VCaP (cell line): Measurements from ENCODE around the gene MXD1.
"Not testable (repeated sequence)": the region's sequence is repeated elsewhere in the genome, so short reads cannot be mapped to it uniquely, and the experiment has no call there.

Experiments used
- H3K27ac ChIP-seq: fragments of 450-650 bp; 2 replicates; pipeline ENCODE4 v1.5.1; 2017
- TF ChIP-seq, protein P1 (sequence below): fragments of 450-650 bp; conservative IDR thresholded peaks from 2 replicates; pipeline ENCODE4 v1.5.1; 2017; ENCODE audit warnings: mild to moderate bottlenecking, moderate library complexity

The MXD1 gene

DNA sequence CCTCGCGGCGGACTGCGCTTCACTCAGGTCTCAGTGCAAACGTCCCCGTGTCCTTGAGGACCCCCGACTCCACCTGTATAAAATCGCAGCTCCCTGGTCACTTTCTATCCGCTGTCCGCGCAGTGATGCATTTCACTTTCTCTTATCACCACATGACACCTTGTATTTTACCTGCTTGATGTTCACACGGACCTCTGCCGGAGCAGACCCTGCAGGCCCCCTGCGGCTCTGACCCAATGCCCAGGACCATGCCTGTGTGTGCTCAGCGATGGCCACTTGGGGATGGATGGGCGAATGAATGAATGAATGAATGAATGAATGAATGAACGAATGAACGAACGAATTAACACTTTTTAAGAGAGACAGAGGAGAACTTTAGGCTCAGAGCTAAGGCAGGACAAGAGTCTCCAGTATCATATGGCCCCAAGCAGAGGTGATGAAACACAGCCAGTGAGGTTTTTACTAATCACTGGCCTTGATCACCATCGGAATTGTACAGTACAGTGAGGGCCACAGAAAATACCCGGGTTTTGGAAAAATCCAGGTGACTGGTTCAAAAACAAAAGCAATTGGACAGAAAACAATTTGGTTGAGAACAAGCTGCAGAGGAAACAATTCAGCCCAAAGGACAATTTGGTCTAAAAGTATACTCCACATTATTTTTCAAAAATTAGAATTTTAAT is 34.2 kb downstream of the MXD1 start:
- TF ChIP-seq, protein P1, sequence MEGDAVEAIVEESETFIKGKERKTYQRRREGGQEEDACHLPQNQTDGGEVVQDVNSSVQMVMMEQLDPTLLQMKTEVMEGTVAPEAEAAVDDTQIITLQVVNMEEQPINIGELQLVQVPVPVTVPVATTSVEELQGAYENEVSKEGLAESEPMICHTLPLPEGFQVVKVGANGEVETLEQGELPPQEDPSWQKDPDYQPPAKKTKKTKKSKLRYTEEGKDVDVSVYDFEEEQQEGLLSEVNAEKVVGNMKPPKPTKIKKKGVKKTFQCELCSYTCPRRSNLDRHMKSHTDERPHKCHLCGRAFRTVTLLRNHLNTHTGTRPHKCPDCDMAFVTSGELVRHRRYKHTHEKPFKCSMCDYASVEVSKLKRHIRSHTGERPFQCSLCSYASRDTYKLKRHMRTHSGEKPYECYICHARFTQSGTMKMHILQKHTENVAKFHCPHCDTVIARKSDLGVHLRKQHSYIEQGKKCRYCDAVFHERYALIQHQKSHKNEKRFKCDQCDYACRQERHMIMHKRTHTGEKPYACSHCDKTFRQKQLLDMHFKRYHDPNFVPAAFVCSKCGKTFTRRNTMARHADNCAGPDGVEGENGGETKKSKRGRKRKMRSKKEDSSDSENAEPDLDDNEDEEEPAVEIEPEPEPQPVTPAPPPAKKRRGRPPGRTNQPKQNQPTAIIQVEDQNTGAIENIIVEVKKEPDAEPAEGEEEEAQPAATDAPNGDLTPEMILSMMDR, result no peak
- H3K27ac ChIP-seq, result no peak overlapping the region

GRCh38 chr2:69950241-69950640 is 35.3 kb downstream of the MXD1 start:
- TF ChIP-seq, protein P1, result no peak
- H3K27ac ChIP-seq, result no peak overlapping the region

GRCh38 chr2:69950671-69951070 is 35.8 kb downstream of the MXD1 start:
- H3K27ac ChIP-seq, result not testable (repeated sequence)

DNA sequence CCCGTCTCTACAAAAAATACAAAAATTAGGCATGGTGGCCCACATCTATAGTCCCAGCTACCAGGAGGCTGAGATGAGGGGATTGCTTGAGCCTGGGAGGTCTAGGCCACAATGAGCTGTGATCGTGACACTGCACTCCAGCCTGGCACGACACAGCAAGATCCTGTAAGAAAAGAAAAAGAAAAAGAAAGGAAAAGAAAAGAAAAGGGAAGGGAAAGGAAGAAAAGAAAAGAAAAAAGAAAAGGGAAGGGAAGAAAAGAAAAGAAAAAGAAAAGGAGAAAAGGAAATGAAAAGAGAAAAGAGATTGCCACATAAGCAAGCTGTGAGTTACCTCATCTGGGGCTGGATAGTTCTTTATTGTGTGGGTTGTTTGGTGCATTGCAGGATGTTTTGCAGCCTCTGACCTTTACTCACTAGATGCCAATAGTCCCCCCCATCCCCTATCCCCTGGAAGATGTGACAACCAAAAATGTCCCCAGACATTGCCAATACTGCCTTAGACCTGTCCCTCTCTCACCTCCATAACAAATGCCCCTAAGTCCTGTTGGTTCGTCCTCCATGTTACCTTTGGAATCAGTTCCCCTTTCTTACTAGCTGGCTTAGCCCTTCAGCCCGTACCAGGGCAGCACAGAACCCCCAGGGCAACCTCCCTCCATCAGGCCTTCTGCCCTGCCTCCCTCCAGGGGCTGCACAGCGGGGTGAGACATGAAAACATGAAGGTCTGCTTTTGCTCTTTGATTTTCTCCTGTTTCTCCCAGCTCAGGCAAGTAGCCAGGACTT is 37.6 kb downstream of the MXD1 start:
- no peak overlapping the region for H3K27ac ChIP-seq

DNA sequence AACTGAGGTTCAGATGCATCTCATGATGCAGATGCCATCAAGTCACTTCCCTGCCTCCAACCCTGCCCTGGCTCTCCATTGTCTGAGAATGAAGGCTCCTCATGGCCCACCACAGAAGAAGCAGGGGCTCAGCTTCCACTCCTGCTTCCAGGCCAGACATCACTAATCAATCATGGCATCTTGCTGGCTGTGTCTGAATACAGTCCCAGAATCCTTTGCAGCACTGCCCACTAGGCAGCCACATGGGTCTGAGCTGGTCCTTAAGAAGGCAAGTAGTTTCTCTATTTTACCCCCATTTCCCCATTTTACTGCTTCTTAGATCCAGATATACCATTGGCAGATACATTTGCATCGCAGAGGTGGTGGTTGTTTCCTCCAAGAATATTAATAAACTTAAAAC is 39.2 kb downstream of the MXD1 start:
- no peak overlapping the region for H3K27ac ChIP-seq
- TF ChIP-seq, protein P1, result no peak

More for the DNA sequence above, 37.6 kb downstream of the MXD1 start:
- TF ChIP-seq, protein P1, result no peak

DNA sequence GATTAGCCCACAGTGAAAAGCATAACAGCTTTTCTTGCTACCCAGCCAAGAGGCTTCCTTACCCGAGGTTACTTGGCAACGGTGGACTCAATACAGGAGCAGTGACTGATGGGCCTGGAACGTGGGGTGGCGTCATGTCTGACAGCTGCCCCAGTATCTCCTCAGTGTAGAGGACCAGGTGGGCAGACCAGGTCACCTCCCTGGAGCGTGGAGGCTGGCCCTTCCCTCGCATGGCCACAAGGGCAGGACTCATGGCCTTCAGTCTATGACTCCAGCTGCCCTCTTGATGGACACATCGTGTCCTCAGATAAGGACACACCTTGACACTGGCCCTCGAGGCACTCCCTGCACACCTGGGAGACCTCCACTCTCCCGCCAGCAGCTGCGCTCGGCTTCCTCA is 40.1 kb downstream of the MXD1 start:
- TF ChIP-seq, protein P1, result no peak
- no peak overlapping the region for H3K27ac ChIP-seq

GRCh38 chr2:69956475-69956979 is 41.6 kb downstream of the MXD1 start:
- TF ChIP-seq, protein P1, result no peak
- H3K27ac ChIP-seq, result no peak overlapping the region

DNA sequence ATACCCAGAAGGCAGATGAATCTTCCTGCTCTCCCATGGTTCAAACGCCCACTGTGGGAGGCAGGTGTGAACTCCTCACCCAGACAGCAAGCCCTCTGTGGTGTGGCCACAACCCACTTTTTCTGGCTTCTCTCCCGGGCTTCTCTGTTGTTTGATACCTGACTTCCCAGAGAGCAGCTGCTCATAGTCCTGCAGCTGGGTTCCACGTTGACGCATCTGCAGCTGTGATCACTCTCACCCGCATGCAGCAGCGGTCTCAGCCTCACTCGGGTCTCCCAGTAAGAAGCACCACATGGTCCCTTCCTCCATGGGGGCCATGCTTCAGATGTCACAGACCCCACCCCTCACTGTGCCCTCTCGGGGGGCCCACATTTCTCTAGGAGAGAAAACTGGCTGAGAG is 43.1 kb downstream of the MXD1 start:
- H3K27ac ChIP-seq, result no peak overlapping the region
- TF ChIP-seq, protein P1, result no peak
